Pericardium fibroblast (primary cell): ENCODE measurements around the gene CHML. TPM values are rescaled to one million over a fixed set of nuclear protein-coding genes. Genes with fewer than 3 reads are reported as not detected.

Experiments used
- total RNA-seq: library from RNA; depleted of rRNA; stranded (reverse); fragments of >200 nt; gene quantifications from 2 replicates; pipeline ENCODE4 v1.2.3, GENCODE V29; 2015

CHML gene, protein sequence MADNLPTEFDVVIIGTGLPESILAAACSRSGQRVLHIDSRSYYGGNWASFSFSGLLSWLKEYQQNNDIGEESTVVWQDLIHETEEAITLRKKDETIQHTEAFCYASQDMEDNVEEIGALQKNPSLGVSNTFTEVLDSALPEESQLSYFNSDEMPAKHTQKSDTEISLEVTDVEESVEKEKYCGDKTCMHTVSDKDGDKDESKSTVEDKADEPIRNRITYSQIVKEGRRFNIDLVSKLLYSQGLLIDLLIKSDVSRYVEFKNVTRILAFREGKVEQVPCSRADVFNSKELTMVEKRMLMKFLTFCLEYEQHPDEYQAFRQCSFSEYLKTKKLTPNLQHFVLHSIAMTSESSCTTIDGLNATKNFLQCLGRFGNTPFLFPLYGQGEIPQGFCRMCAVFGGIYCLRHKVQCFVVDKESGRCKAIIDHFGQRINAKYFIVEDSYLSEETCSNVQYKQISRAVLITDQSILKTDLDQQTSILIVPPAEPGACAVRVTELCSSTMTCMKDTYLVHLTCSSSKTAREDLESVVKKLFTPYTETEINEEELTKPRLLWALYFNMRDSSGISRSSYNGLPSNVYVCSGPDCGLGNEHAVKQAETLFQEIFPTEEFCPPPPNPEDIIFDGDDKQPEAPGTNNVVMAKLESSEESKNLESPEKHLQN
- 2.2 and 6.1 TPM in 2 replicates for total RNA-seq

DNA sequence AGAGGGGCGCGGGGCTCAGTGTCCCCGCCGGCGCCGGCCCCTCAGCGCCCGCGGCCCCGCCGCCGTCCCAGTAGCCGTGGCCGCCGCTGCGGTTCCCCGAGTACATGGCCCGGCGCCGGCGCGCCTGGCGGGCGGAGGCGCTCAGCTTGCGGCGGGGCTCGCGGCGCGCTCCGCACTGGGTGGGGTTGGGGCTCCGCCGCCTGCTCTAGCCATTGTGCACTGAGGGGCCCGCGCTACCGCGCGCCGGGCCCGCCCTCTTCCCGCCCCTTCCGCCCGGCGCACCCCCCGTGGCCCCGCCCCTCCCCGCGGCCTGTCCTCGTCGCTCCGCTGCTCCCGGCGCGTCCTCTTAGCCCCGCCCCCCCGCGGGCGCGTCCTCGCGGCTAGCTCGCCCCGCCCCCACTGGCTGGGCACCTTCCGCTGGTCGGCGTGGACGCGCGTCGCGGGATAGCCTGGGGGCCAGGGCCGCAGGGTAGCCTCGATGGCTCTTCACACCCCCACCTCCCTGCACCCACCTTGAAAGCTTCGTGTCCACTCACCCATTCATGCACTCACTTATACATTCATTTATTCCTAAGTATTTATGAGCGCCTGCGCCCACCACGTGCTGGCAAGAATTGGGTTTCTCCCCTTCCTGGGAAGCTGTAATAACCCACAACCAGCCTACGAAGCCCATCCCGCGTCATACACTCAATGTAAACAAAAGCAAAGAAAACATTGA is at the start of gene CHML, which contains the start of gene OPN3:
Gene CHML (minus strand): TSS at position 221 of the 718 bp plus-strand sequence. CDS start 4,603 bp downstream, outside the sequence.
Gene OPN3 (minus strand): TSS at position 221 of the 718 bp plus-strand sequence. CDS start 115 bp downstream, at position 106.

DNA sequence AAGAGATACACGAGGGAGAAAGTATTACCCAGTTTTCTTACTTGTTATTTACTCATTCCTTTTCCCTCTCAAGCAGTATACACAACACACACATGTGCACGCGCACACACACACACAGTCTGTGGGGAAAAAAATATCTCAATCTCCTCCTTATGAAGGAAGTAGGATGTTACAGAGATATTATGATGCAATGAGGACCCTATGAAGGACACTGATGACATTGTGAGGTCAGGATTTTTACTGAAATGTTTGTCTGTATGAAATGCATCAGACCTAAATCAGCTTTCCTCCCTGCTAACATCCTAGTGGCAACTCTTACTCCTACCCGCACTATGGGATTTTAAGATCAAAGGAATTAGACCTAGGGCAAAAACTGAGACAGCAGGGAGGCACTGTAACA is 11.8 kb upstream of the CHML start, which contains the start of gene WDR64:
Gene WDR64 (plus strand): TSS at position 270 of the 400 bp plus-strand sequence. CDS start 204 bp downstream, outside the sequence.

Other genes starting within 250 kb of the CHML start
- 77.6 and 80.5 TPM in 2 replicates for gene FH, start 120.6 kb downstream of the CHML start, total RNA-seq
- not detected in 2 replicates for gene KMO, start 108.0 kb downstream of the CHML start, total RNA-seq
- gene OPN3, start within 50 bp of the CHML start, total RNA-seq = 17.4 and 41.5 TPM in 2 replicates
- gene WDR64, start 11.9 kb upstream of the CHML start, total RNA-seq = not detected in 2 replicates
- 0.58 and 2.1 TPM in 2 replicates for gene EXO1, start 207.8 kb upstream of the CHML start, total RNA-seq